H9 (cell line): ENCODE measurements around the gene PLAU. TPM values are rescaled to one million over a fixed set of nuclear protein-coding genes. Genes with fewer than 3 reads are reported as not detected.

Source experiments
- DNase-seq: peaks from one replicate; pipeline ENCODE4 v3.0.0-alpha.2; 2017
- H2AFZ ChIP-seq: one replicate; pipeline ENCODE4 v1.6.1; 2013; ENCODE audit warnings: mild to moderate bottlenecking, low read length, control low read depth, moderate library complexity
- H2AK5ac ChIP-seq: 2 replicates; pipeline ENCODE4 v1.6.1; 2013; ENCODE audit warnings: low read length, control low read depth, mixed read lengths; ENCODE audit not compliant: insufficient read length
- H2BK120ac ChIP-seq: one replicate; pipeline ENCODE4 v1.6.1; 2013; ENCODE audit warnings: low read depth, mild to moderate bottlenecking, low read length, control low read depth, inconsistent platforms; ENCODE audit not compliant: poor library complexity, severe bottlenecking
- H2BK12ac ChIP-seq: 2 replicates; pipeline ENCODE4 v1.6.1; 2013; ENCODE audit warnings: low read length, control low read depth, mixed read lengths, low read depth; ENCODE audit not compliant: insufficient read length
- H2BK15ac ChIP-seq: 2 replicates; pipeline ENCODE4 v1.6.1; 2013; ENCODE audit warnings: low read depth, low read length, control low read depth
- H2BK20ac ChIP-seq: one replicate; pipeline ENCODE4 v1.6.1; 2013; ENCODE audit warnings: low read depth, mild to moderate bottlenecking, low read length, control low read depth, inconsistent platforms; ENCODE audit not compliant: poor library complexity, severe bottlenecking
- H2BK5ac ChIP-seq: 2 replicates; pipeline ENCODE4 v1.6.1; 2013; ENCODE audit warnings: low read length, control low read depth, mixed read lengths; ENCODE audit not compliant: insufficient read length
- H3K14ac ChIP-seq: 2 replicates; pipeline ENCODE4 v1.6.1; 2013; ENCODE audit warnings: low read length, control low read depth; ENCODE audit not compliant: insufficient read depth
- H3K18ac ChIP-seq: 2 replicates; pipeline ENCODE4 v1.6.1; 2013; ENCODE audit warnings: low read depth, mild to moderate bottlenecking, mixed read lengths, low read length, control low read depth; ENCODE audit not compliant: insufficient read length
- H3K23ac ChIP-seq: 2 replicates; pipeline ENCODE4 v1.6.1; 2013; ENCODE audit warnings: low read length, control low read depth, mixed read lengths, low read depth; ENCODE audit not compliant: insufficient read length
- H3K23me2 ChIP-seq: 2 replicates; pipeline ENCODE4 v1.6.1; 2013; ENCODE audit warnings: low read depth, mild to moderate bottlenecking, mixed read lengths, low read length, control low read depth; ENCODE audit not compliant: insufficient read length, poor library complexity, severe bottlenecking
- H3K27ac ChIP-seq: 2 replicates; pipeline ENCODE4 v1.5.1; 2013; ENCODE audit warnings: low read length, control low read depth, mixed read lengths, low read depth; ENCODE audit not compliant: insufficient read length
- H3K27me3 ChIP-seq: 2 replicates; pipeline ENCODE4 v1.6.1; 2013; ENCODE audit warnings: low read length, control low read depth, inconsistent platforms; ENCODE audit not compliant: insufficient read depth
- H3K4ac ChIP-seq: 2 replicates; pipeline ENCODE4 v1.6.1; 2013; ENCODE audit warnings: low read depth, mild to moderate bottlenecking, control low read depth, inconsistent platforms, low read length, moderate library complexity
- H3K4me1 ChIP-seq: 2 replicates; pipeline ENCODE4 v1.6.1; 2013; ENCODE audit warnings: low read length, control low read depth, inconsistent platforms; ENCODE audit not compliant: insufficient read depth
- H3K4me2 ChIP-seq: 2 replicates; pipeline ENCODE4 v1.6.1; 2013; ENCODE audit warnings: low read length, control low read depth, mixed read lengths; ENCODE audit not compliant: insufficient read length, insufficient read depth
- H3K56ac ChIP-seq: 2 replicates; pipeline ENCODE4 v1.6.1; 2013; ENCODE audit warnings: low read depth, mild to moderate bottlenecking, mixed read lengths, low read length, control low read depth; ENCODE audit not compliant: insufficient read length
- H3K79me1 ChIP-seq: 2 replicates; pipeline ENCODE4 v1.6.1; 2013; ENCODE audit warnings: low read depth, mild to moderate bottlenecking, moderate library complexity, low read length, control low read depth, inconsistent platforms; ENCODE audit not compliant: insufficient read depth, poor library complexity, severe bottlenecking
- H3K79me2 ChIP-seq: 2 replicates; pipeline ENCODE4 v1.6.1; 2013; ENCODE audit warnings: low read length, control low read depth, inconsistent platforms; ENCODE audit not compliant: insufficient read depth
- H3K9ac ChIP-seq: 2 replicates; pipeline ENCODE4 v1.6.1; 2013; ENCODE audit warnings: low read length, control low read depth, mixed read lengths; ENCODE audit not compliant: insufficient read length; ENCODE audit errors: extremely low read depth
- H3K9me3 ChIP-seq: one replicate; pipeline ENCODE4 v1.6.1; 2013; ENCODE audit warnings: low read depth, low read length, inconsistent platforms; ENCODE audit not compliant: control insufficient read depth
- H3T11ph ChIP-seq: one replicate; pipeline ENCODE4 v1.6.1; 2013; ENCODE audit warnings: mild to moderate bottlenecking, low read length, control low read depth, inconsistent platforms
- H4K20me1 ChIP-seq: one replicate; pipeline ENCODE4 v1.6.1; 2013; ENCODE audit not compliant: control insufficient read depth, insufficient read length, insufficient read depth
- H4K5ac ChIP-seq: 2 replicates; pipeline ENCODE4 v1.6.1; 2013; ENCODE audit warnings: low read depth, mild to moderate bottlenecking, mixed read lengths, low read length, control low read depth; ENCODE audit not compliant: insufficient read length
- H4K8ac ChIP-seq: replicated peaks from 2 replicates; pipeline ENCODE4 v1.6.1; 2013; ENCODE audit warnings: low read length, control low read depth, mixed read lengths, low read depth; ENCODE audit not compliant: insufficient read length
- H4K91ac ChIP-seq: 2 replicates; pipeline ENCODE4 v1.6.1; 2013; ENCODE audit warnings: low read depth, mild to moderate bottlenecking, moderate library complexity, mixed read lengths, low read length, control low read depth; ENCODE audit not compliant: insufficient read length
- H3K27ac Mint-ChIP-seq, 3 experiments: 2 replicates in 2 of 3; 3 replicates in 1 of 3; pipeline ENCODE4 v1.8.0; 2020 to 2021; ENCODE audit warnings: mixed read lengths in 3 of 3, mild to moderate bottlenecking in 1 of 3, moderate library complexity in 1 of 3
- H3K27me3 Mint-ChIP-seq: 2 replicates; pipeline ENCODE4 v1.8.0; 2021; ENCODE audit warnings: low read depth, mild to moderate bottlenecking, moderate library complexity, mixed read lengths
- H3K36me3 Mint-ChIP-seq, 3 experiments: 2 replicates in 2 of 3; 3 replicates in 1 of 3; pipeline ENCODE4 v1.8.0; 2020 to 2021; ENCODE audit warnings: low read depth in 3 of 3, mixed read lengths in 3 of 3; ENCODE audit not compliant: insufficient read depth in 1 of 3
- H3K4me1 Mint-ChIP-seq, 2 experiments: 2 replicates each; pipeline ENCODE4 v1.8.0; 2020; ENCODE audit warnings: mixed read lengths in 2 of 2
- H3K4me3 Mint-ChIP-seq, 2 experiments: 2 replicates in 1 of 2; 3 replicates in 1 of 2; pipeline ENCODE4 v1.8.0; 2020 to 2021; ENCODE audit warnings: mild to moderate bottlenecking in 2 of 2, mixed read lengths in 2 of 2, moderate library complexity in 1 of 2
- H3K9me3 Mint-ChIP-seq, 2 experiments: 2 replicates in 1 of 2; 3 replicates in 1 of 2; pipeline ENCODE4 v1.8.0; 2020; ENCODE audit warnings: mild to moderate bottlenecking in 2 of 2, mixed read lengths in 2 of 2, moderate library complexity in 1 of 2
- WGBS: extraction: QIAGEN DNeasy Blood & Tissue Kit; methylation state at CpG from one replicate; pipeline ENCODE4 v1.1.7; 2013; ENCODE audit warnings: missing lambda C conversion rate, low lambda C conversion rate, mixed read lengths; ENCODE audit not compliant: insufficient read length; ENCODE audit errors: extremely low coverage; 5-methylcytosine and 5-hydroxymethylcytosine counted together
- total RNA-seq: library from RNA; stranded (reverse); gene quantifications from 2 replicates; pipeline ENCODE4 v1.2.1, GENCODE V29; 2021
- TF ChIP-seq, protein P1 (sequence below): fragments of 200-600 bp; sonication (generic); conservative IDR thresholded peaks from 3 replicates; pipeline ENCODE4 v1.8.0; 2021; ENCODE audit warnings: antibody characterized with exemption, mild to moderate bottlenecking

PLAU gene
- total RNA-seq, 1 experiment from 2014 or later: 15.0 TPM

DNA sequence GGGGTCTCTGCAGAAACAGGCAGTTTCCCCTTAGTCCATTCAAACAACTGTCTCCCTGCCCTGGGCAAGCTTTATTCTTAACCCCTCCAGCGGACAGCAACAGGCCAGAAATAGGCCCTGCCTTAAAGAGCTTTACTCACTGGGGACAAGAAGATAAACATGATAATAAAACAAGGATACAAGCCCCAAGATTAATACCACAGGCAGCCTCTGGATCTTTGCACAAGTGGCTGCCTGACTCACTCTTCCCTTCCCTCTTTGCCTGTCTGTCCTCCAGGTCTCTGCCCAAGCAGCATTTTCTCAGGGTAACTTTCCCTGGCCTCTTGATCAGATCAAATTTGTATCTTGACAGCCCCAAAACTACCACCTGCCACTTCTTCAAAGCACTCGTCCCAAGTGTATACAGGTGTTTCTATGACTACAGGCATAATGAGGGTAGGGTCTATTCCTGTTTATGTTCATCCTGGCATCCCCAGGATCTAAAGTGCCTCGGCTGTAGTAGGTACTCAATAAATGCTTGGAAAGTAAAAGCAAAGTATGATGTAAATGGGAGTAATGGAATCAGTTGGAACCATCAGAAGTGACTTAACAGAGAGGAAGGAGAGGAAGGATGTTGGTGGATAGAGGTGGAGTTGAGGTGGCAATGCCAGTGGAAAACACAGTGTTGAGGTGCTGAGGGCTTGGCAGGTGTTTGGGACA is 29.6 kb upstream of the PLAU start:
- Histone ChIP-seq H3K23ac (no peak overlapping the region), H3K79me2 (no peaks in the 10 kb centered on the region), H4K5ac (no peak overlapping the region), H3K4me1 (no peaks in the 10 kb centered on the region), H3K9me3 (no peaks in the 10 kb centered on the region), H3T11ph (no peak overlapping the region), H3K14ac (no peak overlapping the region), H3K4ac (no peak overlapping the region), H3K18ac (no peak overlapping the region), H2BK5ac (no peak overlapping the region), H2BK12ac (no peak overlapping the region), H3K27me3 (no peaks in the 10 kb centered on the region), H2BK20ac (no peak overlapping the region), H4K8ac (no peak overlapping the region), H3K56ac (no peak overlapping the region), H2BK15ac (no peak overlapping the region), H3K23me2 (no peaks in the 10 kb centered on the region), H2BK120ac (no peak overlapping the region), H2AK5ac (no peak overlapping the region), H3K9ac (no peak overlapping the region), H3K4me2 (no peak overlapping the region), H3K27ac (no peak overlapping the region), H3K79me1 (no peaks in the 10 kb centered on the region), H4K91ac (no peak overlapping the region), H2AFZ (no peak overlapping the region), H4K20me1 (no peaks in the 10 kb centered on the region)
- Mint-ChIP-seq H3K4me1 (peaks cover 10 to 17% of the 10 kb centered on the region in 2 experiments), H3K9me3 (no peaks in the 10 kb centered on the region), H3K27ac (no peak overlapping the region; a peak in 1 of 7 replicates), H3K4me3 (no peak overlapping the region), H3K36me3 (no peaks in the 10 kb centered on the region; a peak in 1 of 7 replicates), H3K27me3 (peaks cover 8% of the 10 kb centered on the region)
- TF ChIP-seq, protein P1, sequence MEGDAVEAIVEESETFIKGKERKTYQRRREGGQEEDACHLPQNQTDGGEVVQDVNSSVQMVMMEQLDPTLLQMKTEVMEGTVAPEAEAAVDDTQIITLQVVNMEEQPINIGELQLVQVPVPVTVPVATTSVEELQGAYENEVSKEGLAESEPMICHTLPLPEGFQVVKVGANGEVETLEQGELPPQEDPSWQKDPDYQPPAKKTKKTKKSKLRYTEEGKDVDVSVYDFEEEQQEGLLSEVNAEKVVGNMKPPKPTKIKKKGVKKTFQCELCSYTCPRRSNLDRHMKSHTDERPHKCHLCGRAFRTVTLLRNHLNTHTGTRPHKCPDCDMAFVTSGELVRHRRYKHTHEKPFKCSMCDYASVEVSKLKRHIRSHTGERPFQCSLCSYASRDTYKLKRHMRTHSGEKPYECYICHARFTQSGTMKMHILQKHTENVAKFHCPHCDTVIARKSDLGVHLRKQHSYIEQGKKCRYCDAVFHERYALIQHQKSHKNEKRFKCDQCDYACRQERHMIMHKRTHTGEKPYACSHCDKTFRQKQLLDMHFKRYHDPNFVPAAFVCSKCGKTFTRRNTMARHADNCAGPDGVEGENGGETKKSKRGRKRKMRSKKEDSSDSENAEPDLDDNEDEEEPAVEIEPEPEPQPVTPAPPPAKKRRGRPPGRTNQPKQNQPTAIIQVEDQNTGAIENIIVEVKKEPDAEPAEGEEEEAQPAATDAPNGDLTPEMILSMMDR: no peak
- DNase-seq: no peak
- no CpG with 5 or more reads among the region's 3 CpGs for WGBS
